ENCODE results near the gene TSPAN5.

GRCh38 chr4:98706935-98707334 is 48.5 kb upstream of the TSPAN5 start:
- TF ChIP-seq CTCF (tag by site-specific recombination; IDR thresholded peaks at IDR 0.05) (no peak), ZNF239 (tag by site-specific recombination; IDR thresholded peaks at IDR 0.05) (no peak), ZNF639 (tag by site-specific recombination; IDR thresholded peaks at IDR 0.05) (no peak)

All from HEK293 (cell line).